ENCODE measurements around the gene LUZP4.

GRCh38 chrX:115324194-115324593 lies 34.7 kb downstream of the LUZP4 start:
- TF ChIP-seq CTCF (IDR thresholded peaks at IDR 0.05) (no peak), POLR2AphosphoS5 (IDR thresholded peaks at IDR 0.05) (no peak), POLR2A (IDR thresholded peaks at IDR 0.05) (no peak)
